NCI-H69 (cell line): ENCODE measurements around the gene LTA.

Experiments used
- DNase-seq: peaks from one replicate; lab custom pipeline; 2025; lab: John Stamatoyannopoulos, UW

LTA gene

DNA sequence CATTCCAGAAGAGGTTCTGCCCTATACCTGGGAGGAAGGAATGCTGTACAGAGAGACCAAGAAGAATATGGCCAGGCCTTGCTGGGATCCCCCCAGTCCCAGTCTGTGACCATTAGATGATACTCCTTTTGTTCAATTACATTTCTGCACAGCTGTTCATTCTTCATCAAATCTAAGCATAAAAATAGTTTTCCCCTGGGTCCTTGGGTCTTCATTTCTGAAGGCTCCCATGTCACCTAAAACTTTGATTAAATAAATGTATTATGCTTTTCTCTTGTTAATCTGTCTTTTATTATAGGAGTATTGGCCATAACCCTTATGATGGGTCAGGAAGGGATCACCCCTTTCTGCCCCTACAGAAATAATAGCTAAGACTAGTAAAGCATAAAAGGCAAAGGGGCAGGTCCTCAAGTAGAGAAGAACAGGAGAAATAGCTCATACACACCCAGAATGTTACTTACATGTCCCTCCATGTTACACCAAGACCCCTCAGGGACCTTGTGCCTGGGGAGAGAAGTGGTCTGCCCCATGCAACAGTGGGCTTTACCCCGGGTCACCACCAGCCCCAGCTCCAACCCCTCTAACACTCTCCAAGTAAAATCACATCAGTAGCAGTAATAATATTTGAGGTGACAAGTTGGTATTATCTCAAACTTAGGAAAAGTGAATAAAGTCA, 2.1 kb upstream of the LTA start:
- DNase-seq, result no peak

DNA sequence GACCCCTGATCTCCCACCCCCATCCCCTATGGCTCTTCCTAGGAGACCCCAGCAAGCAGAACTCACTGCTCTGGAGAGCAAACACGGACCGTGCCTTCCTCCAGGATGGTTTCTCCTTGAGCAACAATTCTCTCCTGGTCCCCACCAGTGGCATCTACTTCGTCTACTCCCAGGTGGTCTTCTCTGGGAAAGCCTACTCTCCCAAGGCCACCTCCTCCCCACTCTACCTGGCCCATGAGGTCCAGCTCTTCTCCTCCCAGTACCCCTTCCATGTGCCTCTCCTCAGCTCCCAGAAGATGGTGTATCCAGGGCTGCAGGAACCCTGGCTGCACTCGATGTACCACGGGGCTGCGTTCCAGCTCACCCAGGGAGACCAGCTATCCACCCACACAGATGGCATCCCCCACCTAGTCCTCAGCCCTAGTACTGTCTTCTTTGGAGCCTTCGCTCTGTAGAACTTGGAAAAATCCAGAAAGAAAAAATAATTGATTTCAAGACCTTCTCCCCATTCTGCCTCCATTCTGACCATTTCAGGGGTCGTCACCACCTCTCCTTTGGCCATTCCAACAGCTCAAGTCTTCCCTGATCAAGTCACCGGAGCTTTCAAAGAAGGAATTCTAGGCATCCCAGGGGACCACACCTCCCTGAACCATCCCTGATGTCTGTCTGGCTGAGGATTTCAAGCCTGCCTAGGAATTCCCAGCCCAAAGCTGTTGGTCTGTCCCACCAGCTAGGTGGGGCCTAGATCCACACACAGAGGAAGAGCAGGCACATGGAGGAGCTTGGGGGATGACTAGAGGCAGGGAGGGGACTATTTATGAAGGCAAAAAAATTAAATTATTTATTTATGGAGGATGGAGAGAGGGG, 1.4 kb downstream of the LTA start:
- no peak for DNase-seq

DNA sequence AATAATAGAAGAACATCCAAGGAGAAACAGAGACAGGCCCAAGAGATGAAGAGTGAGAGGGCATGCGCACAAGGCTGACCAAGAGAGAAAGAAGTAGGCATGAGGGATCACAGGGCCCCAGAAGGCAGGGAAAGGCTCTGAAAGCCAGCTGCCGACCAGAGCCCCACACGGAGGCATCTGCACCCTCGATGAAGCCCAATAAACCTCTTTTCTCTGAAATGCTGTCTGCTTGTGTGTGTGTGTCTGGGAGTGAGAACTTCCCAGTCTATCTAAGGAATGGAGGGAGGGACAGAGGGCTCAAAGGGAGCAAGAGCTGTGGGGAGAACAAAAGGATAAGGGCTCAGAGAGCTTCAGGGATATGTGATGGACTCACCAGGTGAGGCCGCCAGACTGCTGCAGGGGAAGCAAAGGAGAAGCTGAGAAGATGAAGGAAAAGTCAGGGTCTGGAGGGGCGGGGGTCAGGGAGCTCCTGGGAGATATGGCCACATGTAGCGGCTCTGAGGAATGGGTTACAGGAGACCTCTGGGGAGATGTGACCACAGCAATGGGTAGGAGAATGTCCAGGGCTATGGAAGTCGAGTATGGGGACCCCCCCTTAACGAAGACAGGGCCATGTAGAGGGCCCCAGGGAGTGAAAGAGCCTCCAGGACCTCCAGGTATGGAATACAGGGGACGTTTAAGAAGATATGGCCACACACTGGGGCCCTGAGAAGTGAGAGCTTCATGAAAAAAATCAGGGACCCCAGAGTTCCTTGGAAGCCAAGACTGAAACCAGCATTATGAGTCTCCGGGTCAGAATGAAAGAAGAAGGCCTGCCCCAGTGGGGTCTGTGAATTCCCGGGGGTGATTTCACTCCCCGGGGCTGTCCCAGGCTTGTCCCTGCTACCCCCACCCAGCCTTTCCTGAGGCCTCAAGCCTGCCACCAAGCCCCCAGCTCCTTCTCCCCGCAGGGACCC, 2.3 kb downstream of the LTA start:
- DNase-seq, result no peak

- DNase-seq, result peak; percentile 57
Measured at GRCh38 chr6:31575335-31575901, 3.3 kb downstream of the LTA start, which contains the start of gene TNF. TNF (plus strand) TSS chr6:31575565; CDS start chr6:31575742, 177 bp downstream.

DNA sequence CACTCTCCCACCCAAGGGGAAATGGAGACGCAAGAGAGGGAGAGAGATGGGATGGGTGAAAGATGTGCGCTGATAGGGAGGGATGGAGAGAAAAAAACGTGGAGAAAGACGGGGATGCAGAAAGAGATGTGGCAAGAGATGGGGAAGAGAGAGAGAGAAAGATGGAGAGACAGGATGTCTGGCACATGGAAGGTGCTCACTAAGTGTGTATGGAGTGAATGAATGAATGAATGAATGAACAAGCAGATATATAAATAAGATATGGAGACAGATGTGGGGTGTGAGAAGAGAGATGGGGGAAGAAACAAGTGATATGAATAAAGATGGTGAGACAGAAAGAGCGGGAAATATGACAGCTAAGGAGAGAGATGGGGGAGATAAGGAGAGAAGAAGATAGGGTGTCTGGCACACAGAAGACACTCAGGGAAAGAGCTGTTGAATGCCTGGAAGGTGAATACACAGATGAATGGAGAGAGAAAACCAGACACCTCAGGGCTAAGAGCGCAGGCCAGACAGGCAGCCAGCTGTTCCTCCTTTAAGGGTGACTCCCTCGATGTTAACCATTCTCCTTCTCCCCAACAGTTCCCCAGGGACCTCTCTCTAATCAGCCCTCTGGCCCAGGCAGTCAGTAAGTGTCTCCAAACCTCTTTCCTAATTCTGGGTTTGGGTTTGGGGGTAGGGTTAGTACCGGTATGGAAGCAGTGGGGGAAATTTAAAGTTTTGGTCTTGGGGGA, 4.0 kb downstream of the LTA start:
- DNase-seq, result peak; percentile 55

DNA sequence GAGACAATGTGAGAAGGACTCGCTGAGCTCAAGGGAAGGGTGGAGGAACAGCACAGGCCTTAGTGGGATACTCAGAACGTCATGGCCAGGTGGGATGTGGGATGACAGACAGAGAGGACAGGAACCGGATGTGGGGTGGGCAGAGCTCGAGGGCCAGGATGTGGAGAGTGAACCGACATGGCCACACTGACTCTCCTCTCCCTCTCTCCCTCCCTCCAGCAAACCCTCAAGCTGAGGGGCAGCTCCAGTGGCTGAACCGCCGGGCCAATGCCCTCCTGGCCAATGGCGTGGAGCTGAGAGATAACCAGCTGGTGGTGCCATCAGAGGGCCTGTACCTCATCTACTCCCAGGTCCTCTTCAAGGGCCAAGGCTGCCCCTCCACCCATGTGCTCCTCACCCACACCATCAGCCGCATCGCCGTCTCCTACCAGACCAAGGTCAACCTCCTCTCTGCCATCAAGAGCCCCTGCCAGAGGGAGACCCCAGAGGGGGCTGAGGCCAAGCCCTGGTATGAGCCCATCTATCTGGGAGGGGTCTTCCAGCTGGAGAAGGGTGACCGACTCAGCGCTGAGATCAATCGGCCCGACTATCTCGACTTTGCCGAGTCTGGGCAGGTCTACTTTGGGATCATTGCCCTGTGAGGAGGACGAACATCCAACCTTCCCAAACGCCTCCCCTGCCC, 4.9 kb downstream of the LTA start:
- DNase-seq, result no peak

GRCh38 chr6:31577579-31577966, 5.5 kb downstream of the LTA start:
- DNase-seq, result no peak

DNA sequence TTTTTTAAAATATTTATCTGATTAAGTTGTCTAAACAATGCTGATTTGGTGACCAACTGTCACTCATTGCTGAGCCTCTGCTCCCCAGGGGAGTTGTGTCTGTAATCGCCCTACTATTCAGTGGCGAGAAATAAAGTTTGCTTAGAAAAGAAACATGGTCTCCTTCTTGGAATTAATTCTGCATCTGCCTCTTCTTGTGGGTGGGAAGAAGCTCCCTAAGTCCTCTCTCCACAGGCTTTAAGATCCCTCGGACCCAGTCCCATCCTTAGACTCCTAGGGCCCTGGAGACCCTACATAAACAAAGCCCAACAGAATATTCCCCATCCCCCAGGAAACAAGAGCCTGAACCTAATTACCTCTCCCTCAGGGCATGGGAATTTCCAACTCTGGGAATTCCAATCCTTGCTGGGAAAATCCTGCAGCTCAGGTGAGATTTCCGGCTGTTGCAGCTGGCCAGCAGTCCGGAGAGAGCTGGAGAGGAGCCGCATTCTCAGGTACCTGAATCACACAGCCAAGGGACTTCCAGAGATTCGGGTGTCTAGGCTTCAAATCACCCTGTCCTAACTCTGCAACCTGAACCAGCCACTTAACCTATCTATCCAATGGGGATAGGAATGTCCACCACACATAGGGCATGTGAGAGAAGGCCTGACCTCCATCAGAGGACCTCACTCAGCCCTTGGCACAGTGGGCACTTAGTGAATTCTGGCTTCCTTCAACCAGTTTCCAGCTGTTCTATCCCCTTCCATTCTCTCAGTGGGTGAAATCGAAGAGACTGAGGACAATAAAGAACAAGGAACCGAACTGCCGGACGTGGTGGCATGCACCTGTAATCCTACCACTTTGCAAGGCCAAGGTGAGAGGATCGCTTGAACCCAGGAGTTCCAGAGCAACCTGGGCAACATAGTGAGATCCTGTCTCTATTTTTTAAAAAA, 6.4 kb downstream of the LTA start:
- peak; percentile 75 for DNase-seq

GRCh38 chr6:31579119-31579505, 7.0 kb downstream of the LTA start:
- no peak for DNase-seq

GRCh38 chr6:31579546-31580437, 7.7 kb downstream of the LTA start:
- DNase-seq, result peak; percentile 17

DNA sequence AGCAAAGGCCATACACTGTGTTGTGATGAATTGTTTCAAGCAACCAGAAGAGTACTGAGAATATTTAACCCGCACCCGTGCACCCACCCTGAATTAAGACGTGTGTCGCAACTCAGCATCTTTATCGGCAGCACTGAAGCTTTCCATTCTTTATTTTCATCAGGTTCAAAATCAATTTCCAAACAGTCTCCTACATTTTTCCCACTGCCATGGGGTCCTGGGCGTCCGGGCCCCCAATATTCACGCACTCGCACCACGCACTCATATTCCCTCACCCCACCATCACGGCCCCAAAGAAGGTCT, 8.3 kb downstream of the LTA start:
- no peak for DNase-seq

GRCh38 chr6:31580807-31581433, 8.8 kb downstream of the LTA start:
- peak; percentile 87 for DNase-seq

DNA sequence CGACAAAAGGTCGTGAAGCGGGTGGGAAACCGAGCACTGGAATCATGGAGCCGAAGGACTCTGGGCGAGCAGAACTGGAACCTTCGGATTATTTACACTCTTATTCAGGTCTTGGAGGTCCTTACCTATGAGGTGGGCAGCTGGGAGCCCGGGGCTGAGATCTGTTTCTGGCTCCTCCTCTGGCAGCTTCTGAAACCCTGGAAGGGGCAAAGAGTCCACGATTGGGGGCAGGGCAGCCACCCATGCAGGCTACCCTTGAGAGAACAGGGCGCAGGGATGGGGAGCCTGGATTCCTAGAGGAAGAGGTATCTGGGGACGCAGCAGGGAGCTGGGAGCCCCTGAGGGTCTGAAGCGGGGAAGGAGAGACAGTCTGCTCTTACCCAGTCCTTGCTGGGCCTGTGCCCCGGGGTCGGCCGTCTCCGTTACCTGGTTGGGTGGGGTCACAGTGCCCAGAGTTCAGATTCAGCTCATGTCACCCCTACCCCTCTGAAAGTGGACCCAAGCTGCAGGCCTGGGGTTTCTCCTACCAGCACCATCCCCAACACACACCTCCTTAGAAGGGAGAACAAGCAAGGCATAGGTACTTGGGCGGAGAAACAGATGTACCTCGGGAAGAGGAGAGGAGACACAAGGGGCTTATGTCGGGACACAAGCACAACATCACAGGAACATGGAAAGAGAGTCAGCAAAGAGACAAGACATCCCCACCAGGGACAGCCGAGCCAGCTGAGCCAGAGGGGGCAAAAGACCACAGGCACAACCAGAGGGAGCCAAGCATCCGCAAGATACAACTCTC, 9.5 kb downstream of the LTA start:
- DNase-seq, result peak; percentile 45

DNA sequence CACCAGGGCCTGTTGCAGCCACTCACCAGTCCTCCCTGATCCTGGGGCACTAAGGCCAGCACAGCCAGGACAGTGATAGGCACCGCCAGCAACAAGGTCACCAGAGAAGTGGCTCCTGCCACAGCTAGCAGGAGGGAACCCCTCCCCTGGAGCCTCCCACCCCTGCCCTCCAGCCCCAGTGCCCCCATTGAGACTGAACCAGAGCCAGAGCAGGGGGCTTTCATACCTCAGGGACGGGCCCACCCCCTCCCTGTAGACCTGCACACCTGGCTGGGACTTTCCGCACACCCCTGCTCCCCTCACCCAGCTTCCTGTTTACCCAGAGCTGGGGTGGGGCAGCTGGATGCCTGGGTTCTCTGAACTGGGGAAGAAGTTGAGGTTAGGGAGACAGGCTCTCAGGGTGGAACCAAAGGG, 10.1 kb downstream of the LTA start, which contains the start of gene LTB:
TSS of gene LTB (minus strand) at position 195 of the 414 bp plus-strand sequence. CDS start at position 188, 7 bp downstream.
- DNase-seq, result no peak

DNA sequence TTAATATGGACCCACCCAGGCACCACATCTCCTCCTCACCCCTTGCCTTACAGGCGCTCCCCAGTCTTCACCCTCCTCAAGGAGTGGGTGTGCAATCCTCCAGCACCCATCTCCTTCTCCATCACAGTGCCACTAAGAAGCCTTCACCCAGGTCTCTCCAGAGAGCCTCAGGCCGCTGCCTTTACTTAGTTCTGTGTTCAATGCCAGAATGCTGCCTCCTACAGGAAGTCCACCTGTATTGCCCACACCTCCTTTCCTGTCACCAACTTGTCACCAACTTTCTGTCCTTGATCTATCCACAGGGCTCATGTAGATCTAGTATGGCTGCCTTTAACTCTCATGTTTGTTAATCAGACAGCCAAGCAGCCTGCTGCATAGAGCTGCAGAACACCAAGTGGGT, 13.4 kb downstream of the LTA start:
- DNase-seq, result peak; percentile 34

DNA sequence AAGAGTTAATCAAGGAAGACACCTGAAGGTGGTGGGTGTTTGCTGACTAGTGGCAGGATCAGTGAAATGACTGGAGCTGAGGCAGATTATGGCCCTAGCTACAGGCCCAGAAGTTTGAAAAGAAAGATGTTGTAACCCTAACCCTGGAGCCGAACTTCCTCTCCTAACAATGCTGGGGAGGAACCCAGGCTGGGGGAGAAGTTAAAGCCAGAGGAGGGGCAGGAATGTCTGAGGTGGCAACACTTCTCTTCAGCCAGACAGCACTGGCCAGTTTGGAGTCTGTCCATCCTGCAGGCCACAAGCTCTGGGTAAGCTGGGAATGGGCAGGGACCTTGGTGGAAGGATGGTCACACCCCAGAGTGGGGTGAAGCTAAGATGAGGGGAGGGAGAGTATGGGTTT, 13.9 kb downstream of the LTA start, which contains the start of gene LST1:
TSS of gene LST1 (plus strand) at position 270 of the 400 bp plus-strand sequence. CDS start 1,023 bp downstream, outside the sequence.
- no peak for DNase-seq
